H9 (cell line): ENCODE results near the gene CCAR1. TPM values are rescaled to one million over a fixed set of nuclear protein-coding genes. Genes with fewer than 3 reads are reported as not detected.

Experiments used
- DNase-seq: peaks from one replicate; pipeline ENCODE4 v3.0.0-alpha.2; 2017
- H2AFZ ChIP-seq: one replicate; pipeline ENCODE4 v1.6.1; 2013; ENCODE audit warnings: mild to moderate bottlenecking, low read length, control low read depth, moderate library complexity
- H2AK5ac ChIP-seq: 2 replicates; pipeline ENCODE4 v1.6.1; 2013; ENCODE audit warnings: low read length, control low read depth, mixed read lengths; ENCODE audit not compliant: insufficient read length
- H2BK120ac ChIP-seq: one replicate; pipeline ENCODE4 v1.6.1; 2013; ENCODE audit warnings: low read depth, mild to moderate bottlenecking, low read length, control low read depth, inconsistent platforms; ENCODE audit not compliant: poor library complexity, severe bottlenecking
- H2BK12ac ChIP-seq: 2 replicates; pipeline ENCODE4 v1.6.1; 2013; ENCODE audit warnings: low read length, control low read depth, mixed read lengths, low read depth; ENCODE audit not compliant: insufficient read length
- H2BK15ac ChIP-seq: 2 replicates; pipeline ENCODE4 v1.6.1; 2013; ENCODE audit warnings: low read depth, low read length, control low read depth
- H2BK20ac ChIP-seq: one replicate; pipeline ENCODE4 v1.6.1; 2013; ENCODE audit warnings: low read depth, mild to moderate bottlenecking, low read length, control low read depth, inconsistent platforms; ENCODE audit not compliant: poor library complexity, severe bottlenecking
- H2BK5ac ChIP-seq: 2 replicates; pipeline ENCODE4 v1.6.1; 2013; ENCODE audit warnings: low read length, control low read depth, mixed read lengths; ENCODE audit not compliant: insufficient read length
- H3K14ac ChIP-seq: 2 replicates; pipeline ENCODE4 v1.6.1; 2013; ENCODE audit warnings: low read length, control low read depth; ENCODE audit not compliant: insufficient read depth
- H3K18ac ChIP-seq: 2 replicates; pipeline ENCODE4 v1.6.1; 2013; ENCODE audit warnings: low read depth, mild to moderate bottlenecking, mixed read lengths, low read length, control low read depth; ENCODE audit not compliant: insufficient read length
- H3K23ac ChIP-seq: 2 replicates; pipeline ENCODE4 v1.6.1; 2013; ENCODE audit warnings: low read length, control low read depth, mixed read lengths, low read depth; ENCODE audit not compliant: insufficient read length
- H3K23me2 ChIP-seq: 2 replicates; pipeline ENCODE4 v1.6.1; 2013; ENCODE audit warnings: low read depth, mild to moderate bottlenecking, mixed read lengths, low read length, control low read depth; ENCODE audit not compliant: insufficient read length, poor library complexity, severe bottlenecking
- H3K27ac ChIP-seq: 2 replicates; pipeline ENCODE4 v1.5.1; 2013; ENCODE audit warnings: low read length, control low read depth, mixed read lengths, low read depth; ENCODE audit not compliant: insufficient read length
- H3K27me3 ChIP-seq: 2 replicates; pipeline ENCODE4 v1.6.1; 2013; ENCODE audit warnings: low read length, control low read depth, inconsistent platforms; ENCODE audit not compliant: insufficient read depth
- H3K4ac ChIP-seq: 2 replicates; pipeline ENCODE4 v1.6.1; 2013; ENCODE audit warnings: low read depth, mild to moderate bottlenecking, control low read depth, inconsistent platforms, low read length, moderate library complexity
- H3K4me1 ChIP-seq: 2 replicates; pipeline ENCODE4 v1.6.1; 2013; ENCODE audit warnings: low read length, control low read depth, inconsistent platforms; ENCODE audit not compliant: insufficient read depth
- H3K4me2 ChIP-seq: 2 replicates; pipeline ENCODE4 v1.6.1; 2013; ENCODE audit warnings: low read length, control low read depth, mixed read lengths; ENCODE audit not compliant: insufficient read length, insufficient read depth
- H3K56ac ChIP-seq: 2 replicates; pipeline ENCODE4 v1.6.1; 2013; ENCODE audit warnings: low read depth, mild to moderate bottlenecking, mixed read lengths, low read length, control low read depth; ENCODE audit not compliant: insufficient read length
- H3K79me1 ChIP-seq: 2 replicates; pipeline ENCODE4 v1.6.1; 2013; ENCODE audit warnings: low read depth, mild to moderate bottlenecking, moderate library complexity, low read length, control low read depth, inconsistent platforms; ENCODE audit not compliant: insufficient read depth, poor library complexity, severe bottlenecking
- H3K79me2 ChIP-seq: 2 replicates; pipeline ENCODE4 v1.6.1; 2013; ENCODE audit warnings: low read length, control low read depth, inconsistent platforms; ENCODE audit not compliant: insufficient read depth
- H3K9ac ChIP-seq: 2 replicates; pipeline ENCODE4 v1.6.1; 2013; ENCODE audit warnings: low read length, control low read depth, mixed read lengths; ENCODE audit not compliant: insufficient read length; ENCODE audit errors: extremely low read depth
- H3K9me3 ChIP-seq: one replicate; pipeline ENCODE4 v1.6.1; 2013; ENCODE audit warnings: low read depth, low read length, inconsistent platforms; ENCODE audit not compliant: control insufficient read depth
- H3T11ph ChIP-seq: one replicate; pipeline ENCODE4 v1.6.1; 2013; ENCODE audit warnings: mild to moderate bottlenecking, low read length, control low read depth, inconsistent platforms
- H4K20me1 ChIP-seq: one replicate; pipeline ENCODE4 v1.6.1; 2013; ENCODE audit not compliant: control insufficient read depth, insufficient read length, insufficient read depth
- H4K5ac ChIP-seq: 2 replicates; pipeline ENCODE4 v1.6.1; 2013; ENCODE audit warnings: low read depth, mild to moderate bottlenecking, mixed read lengths, low read length, control low read depth; ENCODE audit not compliant: insufficient read length
- H4K8ac ChIP-seq: replicated peaks from 2 replicates; pipeline ENCODE4 v1.6.1; 2013; ENCODE audit warnings: low read length, control low read depth, mixed read lengths, low read depth; ENCODE audit not compliant: insufficient read length
- H4K91ac ChIP-seq: 2 replicates; pipeline ENCODE4 v1.6.1; 2013; ENCODE audit warnings: low read depth, mild to moderate bottlenecking, moderate library complexity, mixed read lengths, low read length, control low read depth; ENCODE audit not compliant: insufficient read length
- H3K27ac Mint-ChIP-seq, 3 experiments: 2 replicates in 2 of 3; 3 replicates in 1 of 3; pipeline ENCODE4 v1.8.0; 2020 to 2021; ENCODE audit warnings: mixed read lengths in 3 of 3, mild to moderate bottlenecking in 1 of 3, moderate library complexity in 1 of 3
- H3K27me3 Mint-ChIP-seq: 2 replicates; pipeline ENCODE4 v1.8.0; 2021; ENCODE audit warnings: low read depth, mild to moderate bottlenecking, moderate library complexity, mixed read lengths
- H3K36me3 Mint-ChIP-seq, 3 experiments: 2 replicates in 2 of 3; 3 replicates in 1 of 3; pipeline ENCODE4 v1.8.0; 2020 to 2021; ENCODE audit warnings: low read depth in 3 of 3, mixed read lengths in 3 of 3; ENCODE audit not compliant: insufficient read depth in 1 of 3
- H3K4me1 Mint-ChIP-seq, 2 experiments: 2 replicates each; pipeline ENCODE4 v1.8.0; 2020; ENCODE audit warnings: mixed read lengths in 2 of 2
- H3K4me3 Mint-ChIP-seq, 2 experiments: 2 replicates in 1 of 2; 3 replicates in 1 of 2; pipeline ENCODE4 v1.8.0; 2020 to 2021; ENCODE audit warnings: mild to moderate bottlenecking in 2 of 2, mixed read lengths in 2 of 2, moderate library complexity in 1 of 2
- H3K9me3 Mint-ChIP-seq, 2 experiments: 2 replicates in 1 of 2; 3 replicates in 1 of 2; pipeline ENCODE4 v1.8.0; 2020; ENCODE audit warnings: mild to moderate bottlenecking in 2 of 2, mixed read lengths in 2 of 2, moderate library complexity in 1 of 2
- WGBS: extraction: QIAGEN DNeasy Blood & Tissue Kit; methylation state at CpG from one replicate; pipeline ENCODE4 v1.1.7; 2013; ENCODE audit warnings: missing lambda C conversion rate, low lambda C conversion rate, mixed read lengths; ENCODE audit not compliant: insufficient read length; ENCODE audit errors: extremely low coverage; 5-methylcytosine and 5-hydroxymethylcytosine counted together
- total RNA-seq: library from RNA; stranded (reverse); gene quantifications from 2 replicates; pipeline ENCODE4 v1.2.1, GENCODE V29; 2021
- TF ChIP-seq, protein P1 (sequence below): fragments of 200-600 bp; sonication (generic); conservative IDR thresholded peaks from 3 replicates; pipeline ENCODE4 v1.8.0; 2021; ENCODE audit warnings: antibody characterized with exemption, mild to moderate bottlenecking

The CCAR1 gene
- total RNA-seq, 1 experiment from 2014 or later = 118 TPM

DNA sequence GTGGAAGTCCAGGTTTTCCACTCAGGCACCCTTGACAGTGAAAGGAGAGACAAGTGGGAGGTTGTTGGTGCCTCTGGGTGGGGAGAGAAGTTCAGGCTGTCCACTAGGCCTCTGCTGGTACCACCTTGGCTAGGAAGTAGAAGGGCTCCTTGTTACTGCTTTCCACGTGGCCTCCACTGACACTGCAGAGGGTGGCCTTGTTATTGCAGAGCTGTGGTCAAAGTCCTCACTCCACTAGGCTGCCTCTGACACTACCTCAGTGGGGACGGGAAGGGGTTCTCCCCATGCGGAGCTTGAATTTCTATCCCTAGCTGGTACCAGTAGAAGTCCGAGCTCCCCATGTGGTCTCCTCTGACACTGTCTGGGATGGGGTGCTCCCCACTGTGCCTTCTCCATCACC lies 91.4 kb downstream of the CCAR1 start:
- Mint-ChIP-seq H3K36me3 (no peaks in the 10 kb centered on the region), H3K9me3 (no peaks in the 10 kb centered on the region), H3K27ac (peak overlapping the region in 2 of 3 experiments; percentile 40 to 51; a peak in 2 of 7 replicates), H3K27me3 (no peaks in the 10 kb centered on the region), H3K4me1 (peaks cover 5 to 15% of the 10 kb centered on the region in 2 experiments), H3K4me3 (no peak overlapping the region)
- Histone ChIP-seq H2BK12ac (no peak overlapping the region), H3K14ac (no peak overlapping the region), H4K8ac (no peak overlapping the region), H4K20me1 (no peaks in the 10 kb centered on the region), H2BK20ac (no peak overlapping the region), H3K79me2 (no peaks in the 10 kb centered on the region), H3K79me1 (no peaks in the 10 kb centered on the region), H3K4ac (no peak overlapping the region), H3K27me3 (no peaks in the 10 kb centered on the region), H2BK120ac (no peak overlapping the region), H3K9ac (no peak overlapping the region), H2BK5ac (no peak overlapping the region), H2AFZ (no peak overlapping the region), H3K23ac (no peak overlapping the region), H3K56ac (no peak overlapping the region), H3K9me3 (no peaks in the 10 kb centered on the region), H3K23me2 (no peaks in the 10 kb centered on the region), H3K27ac (no peak overlapping the region), H3K18ac (no peak overlapping the region), H2AK5ac (no peak overlapping the region), H3K4me1 (no peaks in the 10 kb centered on the region), H2BK15ac (no peak overlapping the region), H4K91ac (no peak overlapping the region), H3T11ph (no peak overlapping the region), H4K5ac (no peak overlapping the region), H3K4me2 (no peak overlapping the region)
- no peak for DNase-seq
- no CpG with 5 or more reads among the region's 4 CpGs for WGBS
- TF ChIP-seq, protein P1, sequence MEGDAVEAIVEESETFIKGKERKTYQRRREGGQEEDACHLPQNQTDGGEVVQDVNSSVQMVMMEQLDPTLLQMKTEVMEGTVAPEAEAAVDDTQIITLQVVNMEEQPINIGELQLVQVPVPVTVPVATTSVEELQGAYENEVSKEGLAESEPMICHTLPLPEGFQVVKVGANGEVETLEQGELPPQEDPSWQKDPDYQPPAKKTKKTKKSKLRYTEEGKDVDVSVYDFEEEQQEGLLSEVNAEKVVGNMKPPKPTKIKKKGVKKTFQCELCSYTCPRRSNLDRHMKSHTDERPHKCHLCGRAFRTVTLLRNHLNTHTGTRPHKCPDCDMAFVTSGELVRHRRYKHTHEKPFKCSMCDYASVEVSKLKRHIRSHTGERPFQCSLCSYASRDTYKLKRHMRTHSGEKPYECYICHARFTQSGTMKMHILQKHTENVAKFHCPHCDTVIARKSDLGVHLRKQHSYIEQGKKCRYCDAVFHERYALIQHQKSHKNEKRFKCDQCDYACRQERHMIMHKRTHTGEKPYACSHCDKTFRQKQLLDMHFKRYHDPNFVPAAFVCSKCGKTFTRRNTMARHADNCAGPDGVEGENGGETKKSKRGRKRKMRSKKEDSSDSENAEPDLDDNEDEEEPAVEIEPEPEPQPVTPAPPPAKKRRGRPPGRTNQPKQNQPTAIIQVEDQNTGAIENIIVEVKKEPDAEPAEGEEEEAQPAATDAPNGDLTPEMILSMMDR = no peak
